Brain microvascular endothelial cell (primary cell): Measurements from ENCODE around the gene RORC.

Source experiments
- DNase-seq: peaks from one replicate; pipeline ENCODE4 v3.0.0-alpha.2; 2020
- H3K27ac ChIP-seq: fragments of 250-450 bp; sonication (Bioruptor Pico); 2 replicates; pipeline ENCODE4 v1.5.1; 2020; ENCODE audit warnings: mild to moderate bottlenecking, moderate library complexity
- H3K27me3 ChIP-seq: fragments of 250-450 bp; sonication (Bioruptor Pico); replicated peaks from 2 replicates; pipeline ENCODE4 v1.5.1; 2020; ENCODE audit warnings: mild to moderate bottlenecking
- H3K36me3 ChIP-seq: fragments of 250-450 bp; sonication (Bioruptor Pico); replicated peaks from 2 replicates; pipeline ENCODE4 v1.5.1; 2020; ENCODE audit warnings: mild to moderate bottlenecking
- H3K4me3 ChIP-seq: 2 replicates; pipeline ENCODE4 v1.5.1; 2011; ENCODE audit warnings: low read depth, mild to moderate bottlenecking, control low read depth, low read length, moderate library complexity
- in situ Hi-C: cut with HindIII; loops from 2 replicates; pipeline ENCODE4 v1.10.0; 2017; ENCODE audit warnings: low sequenced_read_pairs, low pct_ligation_motif_present
- TF ChIP-seq, protein P1 (sequence below): IDR thresholded peaks from 2 replicates; pipeline ENCODE4 v1.5.1; 2011; ENCODE audit warnings: low read depth, mild to moderate bottlenecking, moderate library complexity, low read length, control low read depth, inconsistent platforms; ENCODE audit errors: missing control alignments

The RORC gene

DNA sequence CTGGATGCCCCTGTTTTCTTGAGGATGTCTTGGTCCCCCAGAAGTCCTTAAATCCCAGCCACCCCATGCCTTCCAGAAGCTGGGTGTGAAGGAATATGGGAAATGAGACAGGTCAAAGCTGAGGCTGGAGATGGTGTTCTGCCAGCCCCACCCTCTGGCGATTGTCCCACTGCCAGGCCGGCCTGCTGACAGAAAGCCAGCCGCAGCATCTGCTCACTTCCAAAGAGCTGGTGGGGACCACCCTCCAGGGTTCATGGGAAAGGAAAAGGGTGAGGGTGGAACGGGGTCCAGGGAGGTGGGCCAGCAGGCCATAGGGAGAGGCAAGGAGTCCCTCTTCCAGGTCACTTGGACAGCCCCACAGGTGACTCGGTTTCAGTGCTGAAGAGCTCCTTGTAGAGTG, 24.5 kb downstream of the RORC start:
- DNase-seq = no peak
- H3K4me3 ChIP-seq = no peak overlapping the region
- H3K27me3 ChIP-seq = peaks cover 30% of the 10 kb centered on the region
- no peak overlapping the region for H3K27ac ChIP-seq
- in situ Hi-C loops = no loop called here
- TF ChIP-seq, protein P1, sequence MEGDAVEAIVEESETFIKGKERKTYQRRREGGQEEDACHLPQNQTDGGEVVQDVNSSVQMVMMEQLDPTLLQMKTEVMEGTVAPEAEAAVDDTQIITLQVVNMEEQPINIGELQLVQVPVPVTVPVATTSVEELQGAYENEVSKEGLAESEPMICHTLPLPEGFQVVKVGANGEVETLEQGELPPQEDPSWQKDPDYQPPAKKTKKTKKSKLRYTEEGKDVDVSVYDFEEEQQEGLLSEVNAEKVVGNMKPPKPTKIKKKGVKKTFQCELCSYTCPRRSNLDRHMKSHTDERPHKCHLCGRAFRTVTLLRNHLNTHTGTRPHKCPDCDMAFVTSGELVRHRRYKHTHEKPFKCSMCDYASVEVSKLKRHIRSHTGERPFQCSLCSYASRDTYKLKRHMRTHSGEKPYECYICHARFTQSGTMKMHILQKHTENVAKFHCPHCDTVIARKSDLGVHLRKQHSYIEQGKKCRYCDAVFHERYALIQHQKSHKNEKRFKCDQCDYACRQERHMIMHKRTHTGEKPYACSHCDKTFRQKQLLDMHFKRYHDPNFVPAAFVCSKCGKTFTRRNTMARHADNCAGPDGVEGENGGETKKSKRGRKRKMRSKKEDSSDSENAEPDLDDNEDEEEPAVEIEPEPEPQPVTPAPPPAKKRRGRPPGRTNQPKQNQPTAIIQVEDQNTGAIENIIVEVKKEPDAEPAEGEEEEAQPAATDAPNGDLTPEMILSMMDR = no peak
- H3K36me3 ChIP-seq = no peaks in the 10 kb centered on the region

DNA sequence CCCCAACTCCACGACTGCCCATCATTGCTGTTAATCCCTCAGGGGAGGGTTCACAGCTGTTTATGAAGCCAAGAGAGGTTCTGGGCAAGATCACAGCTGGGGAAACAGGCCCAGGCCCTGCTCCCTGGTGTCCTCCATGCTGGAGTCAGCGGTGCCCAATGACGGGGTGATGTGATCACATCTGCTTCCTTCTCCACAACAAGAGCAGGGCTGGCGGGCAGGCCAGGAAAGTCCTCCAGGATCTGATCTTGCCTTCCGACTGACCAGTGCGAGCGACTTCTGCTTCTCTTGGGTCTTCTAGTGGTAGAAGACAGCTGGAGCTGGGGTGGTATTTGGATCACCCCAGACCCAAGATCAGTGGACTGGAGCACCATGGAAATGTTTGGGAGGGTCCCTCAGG, 25.4 kb downstream of the RORC start:
- in situ Hi-C loops = no loop called here
- TF ChIP-seq, protein P1 = no peak

DNA sequence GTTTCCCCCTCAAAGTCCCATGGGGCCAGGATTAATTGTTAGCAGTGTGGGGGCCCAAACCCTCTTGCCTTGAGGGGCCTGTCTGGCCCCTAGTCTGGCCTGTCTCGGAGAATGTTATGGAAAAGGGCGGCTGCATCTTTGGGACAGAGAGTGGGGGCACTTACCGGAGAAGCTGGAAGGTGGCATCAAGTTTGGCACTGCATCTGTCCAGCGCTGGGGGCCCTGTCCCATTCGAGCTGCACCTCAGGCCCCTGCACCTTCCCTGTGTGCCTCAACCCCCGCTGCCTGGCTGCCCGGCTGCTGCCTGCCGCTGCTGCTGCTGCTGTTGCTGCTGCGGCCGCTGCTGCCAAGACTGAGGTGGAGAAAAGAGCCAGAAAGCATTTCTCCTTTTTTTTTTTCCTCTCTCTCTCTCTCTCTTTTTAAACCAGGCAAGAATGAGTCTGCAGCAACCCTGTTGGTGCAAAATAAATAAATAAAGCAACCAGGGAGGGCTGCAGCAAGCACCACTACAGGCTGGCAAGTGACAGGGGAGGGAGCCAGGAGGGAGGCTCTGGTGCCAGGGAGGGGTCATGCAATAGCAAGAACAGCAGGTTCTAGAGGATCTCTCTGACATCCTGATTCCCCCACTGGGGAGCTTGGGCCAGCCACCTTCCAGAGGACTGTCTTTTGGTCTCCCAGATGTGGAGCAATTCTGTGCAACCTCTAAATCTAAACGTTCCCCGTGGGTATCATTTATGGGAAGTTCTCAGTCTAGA, 26.4 kb downstream of the RORC start, which contains the start of gene LINGO4:
TSS of gene LINGO4 (minus strand) at position 354 of the 755 bp plus-strand sequence. CDS start 2,715 bp downstream, outside the sequence.
- TF ChIP-seq, protein P1 = no peak
- in situ Hi-C loops = no loop called here
- H3K27me3 ChIP-seq = peaks cover 36% of the 10 kb centered on the region
- H3K36me3 ChIP-seq = no peaks in the 10 kb centered on the region
- no peak within 1 kb of the TSS for H3K27ac ChIP-seq
- DNase-seq = no peak
- no peak within 1 kb of the TSS for H3K4me3 ChIP-seq

More for the DNA sequence above, 25.4 kb downstream of the RORC start:
- H3K27me3 ChIP-seq = peaks cover 30% of the 10 kb centered on the region
- no peaks in the 10 kb centered on the region for H3K36me3 ChIP-seq
- H3K27ac ChIP-seq = no peak overlapping the region
- H3K4me3 ChIP-seq = no peak overlapping the region
- no peak for DNase-seq

DNA sequence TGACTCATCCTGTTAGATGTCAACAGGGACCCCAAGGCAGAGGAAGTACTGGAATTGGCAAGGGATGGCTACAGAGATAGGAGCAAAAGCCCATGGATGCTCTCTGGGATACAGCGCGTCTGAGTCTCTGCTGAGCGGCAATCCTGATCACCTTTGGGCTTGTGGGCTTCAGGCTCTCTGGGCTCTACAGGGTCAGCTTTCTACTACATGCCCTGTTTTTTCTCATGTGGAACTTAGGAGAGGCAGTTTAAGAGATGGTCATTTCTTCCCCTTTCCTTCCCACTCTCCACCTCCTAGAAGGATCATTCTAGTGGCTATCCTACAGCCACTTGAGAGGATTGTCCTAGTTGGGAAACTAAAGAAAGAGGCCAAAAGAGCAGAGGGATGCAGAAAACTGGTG, 27.7 kb downstream of the RORC start:
- in situ Hi-C loops = no loop called here
- Histone ChIP-seq H3K4me3 (no peak overlapping the region), H3K27me3 (peaks cover 49% of the 10 kb centered on the region), H3K36me3 (no peaks in the 10 kb centered on the region), H3K27ac (no peak overlapping the region)
- TF ChIP-seq, protein P1 = no peak
- no peak for DNase-seq

DNA sequence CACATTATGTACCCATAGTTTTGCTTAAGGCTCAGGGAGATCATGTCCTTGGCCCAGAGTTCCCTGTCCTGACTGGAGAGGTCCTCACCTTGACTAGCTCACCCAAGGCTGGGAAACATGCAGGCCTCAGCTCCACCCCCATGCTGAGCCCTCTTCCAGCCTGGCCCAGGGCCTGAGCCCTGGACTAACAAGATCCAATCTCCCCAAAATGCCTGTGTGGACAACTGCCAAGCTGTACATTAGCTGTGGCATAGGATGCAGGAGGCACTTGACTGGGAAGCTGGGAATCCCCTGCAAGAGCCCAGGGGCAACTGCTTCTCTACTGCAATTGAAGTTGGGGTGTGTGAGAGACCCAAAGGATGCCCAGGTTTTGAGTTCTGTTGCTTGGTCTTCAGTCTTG, 28.4 kb downstream of the RORC start:
- H3K4me3 ChIP-seq = no peak overlapping the region

More for the DNA sequence above, 28.4 kb downstream of the RORC start:
- Histone ChIP-seq H3K27ac (no peak overlapping the region), H3K36me3 (no peaks in the 10 kb centered on the region), H3K27me3 (peaks cover 52% of the 10 kb centered on the region)
- in situ Hi-C loops = no loop called here
- TF ChIP-seq, protein P1 = no peak
- no peak for DNase-seq
